ENCODE results near the gene NHEJ1.

NHEJ1 gene

GRCh38 chr2:219081701-219082331, 78.8 kb downstream of the NHEJ1 start:
- no peak for DNase-seq

- DNase-seq = no peak
Measured at GRCh38 chr2:219081096-219081495, 79.5 kb downstream of the NHEJ1 start.

- DNase-seq = no peak
Measured at GRCh38 chr2:219079417-219079816, 81.2 kb downstream of the NHEJ1 start.

GRCh38 chr2:219078951-219079350, 81.7 kb downstream of the NHEJ1 start:
- DNase-seq = no peak

- no peak for DNase-seq
Measured at GRCh38 chr2:219078126-219078525, 82.5 kb downstream of the NHEJ1 start.

- DNase-seq = no peak
Measured at GRCh38 chr2:219076253-219076652, 84.4 kb downstream of the NHEJ1 start.

- no peak for DNase-seq
Measured at GRCh38 chr2:219073413-219074129, 87.0 kb downstream of the NHEJ1 start.

- DNase-seq = no peak
Measured at GRCh38 chr2:219072741-219073250, 87.8 kb downstream of the NHEJ1 start.

- no peak for DNase-seq
Measured at GRCh38 chr2:219071131-219071816, 89.3 kb downstream of the NHEJ1 start.

GRCh38 chr2:219065484-219065883, 95.1 kb downstream of the NHEJ1 start:
- DNase-seq = no peak

GRCh38 chr2:219062081-219062480, 98.5 kb downstream of the NHEJ1 start:
- DNase-seq = no peak

GRCh38 chr2:219060821-219061791, 99.5 kb downstream of the NHEJ1 start, which contains the start of gene IHH:
Gene IHH, minus strand, starts transcription at chr2:219060921. Its CDS starts 454 bp downstream, at chr2:219060467.
- no peak for DNase-seq

- no peak for DNase-seq
Measured at GRCh38 chr2:219059725-219060682, 100.6 kb downstream of the NHEJ1 start.

GRCh38 chr2:219059375-219059724, 101.3 kb downstream of the NHEJ1 start:
- DNase-seq = no peak

GRCh38 chr2:219058541-219059374, 101.9 kb downstream of the NHEJ1 start:
- DNase-seq = no peak

GRCh38 chr2:219057709-219058540, 102.7 kb downstream of the NHEJ1 start:
- DNase-seq = peak; percentile 81

- no peak for DNase-seq
Measured at GRCh38 chr2:219056896-219057708, 103.5 kb downstream of the NHEJ1 start.

GRCh38 chr2:219056176-219056895, 104.3 kb downstream of the NHEJ1 start:
- no peak for DNase-seq
